IMR-90 (cell line): ENCODE data around the gene TAF1D. TPM values are rescaled to one million over a fixed set of nuclear protein-coding genes. Genes with fewer than 3 reads are reported as not detected.
A peak's percentile ranks its signal among the peaks of the same experiment; 100 is the strongest.

Experiments
- ATAC-seq: fragments of 200-7000 bp; cut with Tn5 transposase; 2 replicates; pipeline ENCODE4 v1.9.1; 2020; ENCODE audit warnings: low read depth, mild to moderate bottlenecking, moderate library complexity
- BruUV-seq: library from RNA; stranded (reverse); fragments of 400-500 nt; replicated peaks from 2 replicates; lab custom pipeline; 2021; lab: Mats Ljungman, UMichigan
- CTCF ChIA-PET: fragments of 300-600 bp; formaldehyde crosslinking; extraction: SDS; loops from one replicate; lab custom pipeline; 2021; ENCODE audit warnings: antibody characterized with exemption; lab: Yijun Ruan, JAX
- POLR2A ChIA-PET: fragments of 300-600 bp; sonication (Branson Sonifier 250); formaldehyde crosslinking; loops from one replicate; lab custom pipeline; 2022; ENCODE audit warnings: antibody characterized with exemption; ENCODE audit not compliant: unreplicated experiment; lab: Charles Lee
- DNase-seq: peaks from one replicate; pipeline ENCODE4 v3.0.0; 2013
- H2AFZ ChIP-seq: replicated peaks from 2 replicates; pipeline ENCODE3; 2013; ENCODE audit warnings: low read length, mild to moderate bottlenecking; ENCODE audit not compliant: poor library complexity
- H2AK5ac ChIP-seq: 2 replicates; pipeline ENCODE4 v1.6.1; 2013; ENCODE audit warnings: low read depth, low read length, inconsistent platforms
- H2AK9ac ChIP-seq: replicated peaks from 2 replicates; pipeline ENCODE3; 2013; ENCODE audit warnings: mild to moderate bottlenecking, low read depth, low read length, moderate library complexity; ENCODE audit not compliant: poor library complexity
- H2BK120ac ChIP-seq: 2 replicates; pipeline ENCODE4 v1.6.1; 2013; ENCODE audit warnings: low read depth, low read length, inconsistent platforms
- H2BK15ac ChIP-seq: 3 replicates; pipeline ENCODE4 v1.6.1; 2013; ENCODE audit warnings: low read depth, low read length, inconsistent platforms
- H2BK20ac ChIP-seq: 2 replicates; pipeline ENCODE4 v1.6.1; 2013; ENCODE audit warnings: low read depth, mild to moderate bottlenecking, inconsistent platforms, low read length, moderate library complexity
- H2BK5ac ChIP-seq: 2 replicates; pipeline ENCODE4 v1.6.1; 2013; ENCODE audit warnings: mild to moderate bottlenecking, low read depth, low read length, inconsistent platforms; ENCODE audit not compliant: poor library complexity, severe bottlenecking
- H3K14ac ChIP-seq: replicated peaks from 2 replicates; pipeline ENCODE4 v1.6.1; 2013; ENCODE audit warnings: low read depth, low read length, inconsistent platforms
- H3K18ac ChIP-seq: 2 replicates; pipeline ENCODE4 v1.6.1; 2013; ENCODE audit warnings: low read depth, low read length, control low read depth
- H3K23ac ChIP-seq: 2 replicates; pipeline ENCODE4 v1.6.1; 2013; ENCODE audit warnings: low read depth, low read length, inconsistent platforms
- H3K27ac ChIP-seq: 2 replicates; pipeline ENCODE4 v1.5.1; 2013; ENCODE audit warnings: mild to moderate bottlenecking, control low read depth, low read length; ENCODE audit not compliant: insufficient read depth
- H3K27me3 ChIP-seq: 2 replicates; pipeline ENCODE4 v1.6.1; 2013; ENCODE audit warnings: low read length; ENCODE audit not compliant: control insufficient read depth, insufficient read depth
- H3K36me3 ChIP-seq: 2 replicates; pipeline ENCODE4 v1.6.1; 2013; ENCODE audit warnings: low read length, mixed read lengths; ENCODE audit not compliant: control insufficient read depth, insufficient read depth
- H3K4ac ChIP-seq: 2 replicates; pipeline ENCODE4 v1.6.1; 2013; ENCODE audit warnings: low read depth, low read length, inconsistent platforms
- H3K4me1 ChIP-seq: 2 replicates; pipeline ENCODE4 v1.6.1; 2013; ENCODE audit warnings: low read length, mixed read lengths; ENCODE audit not compliant: control insufficient read depth, insufficient read depth
- H3K4me2 ChIP-seq: 2 replicates; pipeline ENCODE4 v1.6.1; 2013; ENCODE audit warnings: low read depth, mild to moderate bottlenecking, control low read depth, low read length, moderate library complexity
- H3K4me3 ChIP-seq: 2 replicates; pipeline ENCODE4 v1.5.1; 2013; ENCODE audit warnings: low read depth, mild to moderate bottlenecking, control low read depth, low read length, moderate library complexity; ENCODE audit not compliant: insufficient read depth
- H3K56ac ChIP-seq: 2 replicates; pipeline ENCODE4 v1.6.1; 2013; ENCODE audit warnings: low read length, inconsistent platforms; ENCODE audit not compliant: insufficient read depth; ENCODE audit errors: extremely low read depth
- H3K79me1 ChIP-seq, 2 experiments: 2 replicates each; pipeline ENCODE4 v1.6.1; 2013; ENCODE audit warnings: low read length in 2 of 2, inconsistent platforms in 1 of 2, low read depth in 1 of 2
- H3K9ac ChIP-seq: 2 replicates; pipeline ENCODE4 v1.6.1; 2013; ENCODE audit warnings: low read depth, low read length, control low read depth
- H3K9me1 ChIP-seq: 2 replicates; pipeline ENCODE4 v1.6.1; 2013; ENCODE audit warnings: low read length, inconsistent platforms; ENCODE audit not compliant: insufficient read depth
- H3K9me3 ChIP-seq: 2 replicates; pipeline ENCODE4 v1.6.1; 2013; ENCODE audit warnings: low read length; ENCODE audit not compliant: control insufficient read depth, insufficient read depth
- H4K20me1 ChIP-seq: 2 replicates; pipeline ENCODE4 v1.6.1; 2013; ENCODE audit warnings: low read length, inconsistent platforms; ENCODE audit not compliant: insufficient read depth
- H4K5ac ChIP-seq: 2 replicates; pipeline ENCODE4 v1.6.1; 2013; ENCODE audit warnings: mild to moderate bottlenecking, low read depth, low read length, control low read depth
- H4K8ac ChIP-seq, 2 experiments: 2 replicates each; pipeline ENCODE4 v1.6.1; 2013; ENCODE audit warnings: low read depth in 2 of 2, low read length in 2 of 2, control low read depth in 1 of 2, inconsistent platforms in 1 of 2
- H4K91ac ChIP-seq: 2 replicates; pipeline ENCODE4 v1.6.1; 2013; ENCODE audit warnings: low read depth, low read length, inconsistent platforms; ENCODE audit not compliant: insufficient read depth
- CEBPB ChIP-seq: IDR thresholded peaks from 2 replicates; pipeline ENCODE4 v1.6.1; 2012; ENCODE audit warnings: low read depth, low read length, improper control_type of control experiment
- SMC3 ChIP-seq: fragments of 150-350 bp; IDR thresholded peaks from 2 replicates; pipeline ENCODE4 v1.6.1; 2016; ENCODE audit warnings: low read depth, mild to moderate bottlenecking, antibody characterized with exemption, low read length, moderate library complexity
- WGBS, 2 experiments: methylation state at CpG; one replicate each; pipeline versions ENCODE4 v1.1.5 to v1.1.7; 2013; ENCODE audit warnings: missing lambda C conversion rate in 2 of 2; ENCODE audit not compliant: insufficient read length in 1 of 2; ENCODE audit errors: extremely low coverage in 2 of 2; 5-methylcytosine and 5-hydroxymethylcytosine counted together
- dilution Hi-C: fragments of 300-500 bp; cut with HindIII; formaldehyde crosslinking; loops from one replicate; pipeline ENCODE4 v1.14.3; 2018; ENCODE audit warnings: low sequenced_read_pairs; ENCODE audit not compliant: unreplicated experiment
- in situ Hi-C: fragments of 300-500 bp; cut with MboI; formaldehyde crosslinking; loops from 3 replicates; pipeline ENCODE4 v1.14.3; 2019; ENCODE audit warnings: low sequenced_read_pairs, inconsistent platforms, mixed read lengths
- intact Hi-C: fragments of 100-400 bp; cut with micrococcal nuclease; formaldehyde crosslinking; loops from 2 replicates; pipeline ENCODE4 v1.10.0; 2022
- polyA plus RNA-seq, 3 experiments: library from polyadenylated mRNA; depleted of rRNA; stranded (reverse); fragments of >200 nt; gene quantifications; 2 replicates each; pipeline ENCODE4 v1.2.3, GENCODE V29; 2012; ENCODE audit warnings: low replicate concordance in 1 of 3
- total RNA-seq: library from RNA; depleted of rRNA; stranded (reverse); fragments of >200 nt; gene quantifications from 2 replicates; pipeline ENCODE4 v1.2.3, GENCODE V29; 2012

TAF1D gene
- total and polyA plus RNA-seq, 2 of the 4 experiments (the other 2 are of a cell fraction) = 56.8 to 133 TPM

DNA sequence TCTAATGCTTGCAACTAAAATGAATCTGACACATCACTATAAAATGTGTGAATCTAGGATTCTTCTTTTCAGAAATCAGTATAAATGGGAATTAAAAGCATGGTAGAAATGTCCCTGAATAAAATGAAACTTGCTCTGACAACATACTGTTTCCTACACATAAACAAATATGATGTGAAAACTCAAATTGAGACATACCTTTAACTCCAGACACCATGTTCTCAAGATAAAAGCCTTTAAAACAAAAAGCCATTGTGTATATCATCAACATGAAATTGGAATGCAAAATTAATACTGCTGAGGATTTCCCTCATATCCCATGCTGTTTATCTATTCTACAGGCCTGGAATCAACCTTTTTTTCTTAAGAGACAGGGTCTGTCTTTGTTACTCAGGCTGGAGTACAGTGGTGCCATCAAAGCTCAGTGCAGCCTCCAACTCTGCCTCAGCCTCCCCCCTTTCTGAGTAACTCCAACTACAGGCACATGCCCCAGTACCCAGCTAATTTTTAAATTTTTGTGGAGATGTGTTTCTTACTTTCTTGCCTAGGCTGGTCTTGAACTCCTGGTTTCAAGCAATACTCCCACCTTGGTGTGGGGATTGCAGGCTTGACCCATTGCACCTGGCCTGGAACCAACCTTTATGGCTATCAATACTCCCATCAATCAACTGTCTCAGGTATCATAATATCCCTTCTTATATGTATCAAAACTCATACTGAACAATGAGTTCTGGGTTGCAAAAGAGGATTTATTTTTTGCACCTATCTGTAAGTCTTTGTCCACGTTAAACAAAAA, 6.7 kb downstream of the TAF1D start:
- H3K14ac ChIP-seq = no peak overlapping the region
- no peak overlapping the region for H3K23ac ChIP-seq
- H3K4me1 ChIP-seq = peaks cover 6% of the 10 kb centered on the region
- H2BK120ac ChIP-seq = no peak overlapping the region
- no peak overlapping the region for H3K4me3 ChIP-seq
- H2BK20ac ChIP-seq = no peak overlapping the region
- no peak overlapping the region; a peak in 1 of 4 replicates for H4K8ac ChIP-seq
- ChIA-PET CTCF (interaction anchor here (0.5 kb wide), 1 partner anchor 32 kb away, joined by 4 read pairs; no protein-coding TSS in a partner anchor), POLR2A (no interaction called here)
- no peak for ATAC-seq
- H4K5ac ChIP-seq = no peak overlapping the region
- H3K79me1 ChIP-seq = peaks cover 11 to 36% of the 10 kb centered on the region in 2 experiments; a peak in 2 of 4 replicates
- peaks cover 44% of the 10 kb centered on the region for H3K36me3 ChIP-seq
- no peaks in the 10 kb centered on the region for H3K27me3 ChIP-seq
- no peak overlapping the region for H3K56ac ChIP-seq
- no peaks in the 10 kb centered on the region; the same call in 1 of the 2 replicates for H3K9me1 ChIP-seq
- no peak for DNase-seq
- in situ Hi-C loops = loop anchor here (10.0 kb wide), 1 partner anchor 400 kb away; no protein-coding TSS in a partner anchor
- H3K9me3 ChIP-seq = no peaks in the 10 kb centered on the region
- intact Hi-C loops = no loop called here
- no CpG with 5 or more reads among the region's 1 CpG for WGBS, 2 experiments
- no peak overlapping the region for H3K9ac ChIP-seq
- no peak overlapping the region for H2AFZ ChIP-seq
- H2AK5ac ChIP-seq = no peak overlapping the region
- H3K18ac ChIP-seq = no peak overlapping the region
- BruUV-seq = no TSS peak
- no peak overlapping the region for H2BK5ac ChIP-seq
- no peak overlapping the region for H2BK15ac ChIP-seq
- dilution Hi-C loops = no loop called here
- no peak overlapping the region for H4K91ac ChIP-seq
- peak overlapping the region; percentile 66 for H3K4me2 ChIP-seq
- peak overlapping the region; percentile 37; the same call in 1 of the 2 replicates for H3K27ac ChIP-seq
- no peak overlapping the region for H3K4ac ChIP-seq
- TF ChIP-seq CEBPB (no peak), SMC3 (no peak)
- H4K20me1 ChIP-seq = peaks cover 80% of the 10 kb centered on the region
- no peak overlapping the region for H2AK9ac ChIP-seq
